Activated CD8-positive, alpha-beta T cell treated with anti-CD3 and anti-CD28 coated beads, Interleukin-2, amount 10 ng/mL, durations not matched to agents 7 days and 5 days (primary cell): ENCODE results near the gene COL4A4. TPM values are rescaled to one million over a fixed set of nuclear protein-coding genes. Genes with fewer than 3 reads are reported as not detected.

ENCODE experiments used
- ATAC-seq: fragments of 150-1000 bp; cut with Tn5 transposase; one replicate; pipeline ENCODE4 v1.10.0; 2021; ENCODE audit warnings: moderate library complexity
- CTCF ChIA-PET: fragments of 350-600 bp; sonication (Branson Sonifier 250); formaldehyde crosslinking; loops from one replicate; lab custom pipeline; 2021; ENCODE audit warnings: antibody characterized with exemption; lab: Charles Lee
- POLR2A ChIA-PET: fragments of 350-600 bp; sonication (Branson Sonifier 250); formaldehyde crosslinking; loops from one replicate; lab custom pipeline; 2021; ENCODE audit warnings: antibody characterized with exemption; lab: Charles Lee
- DNase-seq: peaks from one replicate; pipeline ENCODE4 v3.0.0-alpha.2; 2020
- H3K27ac Mint-ChIP-seq: one replicate; pipeline ENCODE4 v1.8.0; 2021; ENCODE audit warnings: mild to moderate bottlenecking, mixed read lengths
- H3K27me3 Mint-ChIP-seq: one replicate; pipeline ENCODE4 v1.8.0; 2021; ENCODE audit warnings: low read depth, mixed read lengths
- H3K36me3 Mint-ChIP-seq: one replicate; pipeline ENCODE4 v1.8.0; 2021; ENCODE audit warnings: low read depth, mixed read lengths
- H3K4me1 Mint-ChIP-seq: one replicate; pipeline ENCODE4 v1.8.0; 2021; ENCODE audit warnings: low read depth, mixed read lengths
- H3K4me3 Mint-ChIP-seq: one replicate; pipeline ENCODE4 v1.8.0; 2021; ENCODE audit warnings: mild to moderate bottlenecking, mixed read lengths
- H3K9me3 Mint-ChIP-seq: one replicate; pipeline ENCODE4 v1.8.0; 2022; ENCODE audit warnings: mixed read lengths; ENCODE audit not compliant: insufficient read depth
- total RNA-seq, 2 experiments: library from RNA; stranded (reverse); gene quantifications; one replicate each; pipeline ENCODE4 v1.2.3, GENCODE V29; 2021

COL4A4 gene
- total RNA-seq: not detected

DNA sequence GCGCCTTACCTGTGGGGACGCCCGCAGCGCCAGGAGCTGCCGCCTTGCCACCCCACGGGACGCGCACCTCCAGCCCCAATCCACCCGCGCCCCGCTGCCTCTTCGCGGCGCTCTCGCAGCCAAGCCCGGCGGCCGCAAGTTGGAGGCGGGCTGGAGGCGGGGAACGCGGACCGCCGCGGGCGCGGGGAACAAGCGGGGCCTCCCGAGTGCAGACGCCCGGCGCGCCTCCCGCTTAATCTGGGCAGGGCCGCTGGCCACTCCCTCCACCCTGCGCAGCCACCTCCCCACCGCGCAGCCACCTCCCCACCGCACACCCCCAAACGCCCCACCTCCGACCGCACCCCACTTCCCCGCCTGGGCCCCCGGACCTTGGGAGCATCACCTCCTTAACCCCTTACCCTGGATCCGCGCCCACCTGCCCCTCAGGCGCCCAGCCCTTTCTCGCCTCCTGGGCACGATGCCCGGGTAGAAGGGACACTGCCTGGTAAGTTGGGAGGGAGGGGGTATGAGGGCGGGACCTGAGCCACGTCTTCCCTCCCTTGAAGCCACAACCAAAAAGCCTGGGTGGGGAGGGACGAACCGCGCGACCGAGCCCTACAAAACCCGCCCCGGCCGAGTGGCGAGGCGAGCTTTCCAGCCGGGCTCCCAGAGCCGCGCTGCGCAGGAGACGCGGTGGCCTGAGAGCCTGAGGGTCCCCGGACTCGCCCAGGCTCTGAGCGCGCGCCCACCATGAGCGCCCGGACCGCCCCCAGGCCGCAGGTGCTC, at the start of gene COL4A4, which contains the start of gene COL4A3:
Gene COL4A4 (minus strand): TSS at position 208 of the 765 bp plus-strand sequence. CDS start 16,722 bp downstream, outside the sequence.
Gene COL4A3 (plus strand): TSS at position 627 of the 765 bp plus-strand sequence. CDS start 103 bp downstream, at position 730.
- CTCF ChIA-PET: no interaction called here
- peaks cover 9% of the 10 kb centered on the region for H3K4me1 Mint-ChIP-seq

DNA sequence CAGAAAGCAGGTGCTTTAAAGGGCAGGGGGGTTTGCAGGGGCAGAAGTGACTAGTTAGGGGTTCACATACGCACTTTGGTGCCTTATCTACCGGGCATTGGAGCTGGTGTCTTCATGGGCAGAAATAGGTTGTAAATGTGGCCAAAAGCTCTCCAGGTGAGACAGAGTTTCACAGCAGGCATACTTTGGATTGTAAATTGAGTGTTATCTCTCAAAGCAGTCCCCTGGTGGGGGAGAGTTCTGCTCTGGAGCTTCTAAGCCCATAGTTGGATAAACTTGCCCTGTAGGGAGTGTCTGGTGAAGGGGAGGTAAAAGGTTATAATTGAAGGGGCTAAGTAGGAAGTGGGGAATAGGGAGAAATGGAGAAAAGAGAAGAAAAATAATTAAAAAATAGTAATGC, 43.6 kb upstream of the COL4A4 start:
- POLR2A ChIA-PET: no interaction called here
- no peaks in the 10 kb centered on the region for H3K27me3 Mint-ChIP-seq
- DNase-seq (no peak), ATAC-seq (no peak)
- no peak overlapping the region for H3K27ac Mint-ChIP-seq
- no peaks in the 10 kb centered on the region for H3K9me3 Mint-ChIP-seq
- no peak overlapping the region for H3K4me3 Mint-ChIP-seq
- H3K36me3 Mint-ChIP-seq: no peaks in the 10 kb centered on the region
- CTCF ChIA-PET: no interaction called here
- H3K4me1 Mint-ChIP-seq: no peaks in the 10 kb centered on the region

More for the DNA sequence above, at the start of gene COL4A4, which contains the start of gene COL4A3:
- ATAC-seq (peak; percentile 67), DNase-seq (peak; percentile 29)
- Mint-ChIP-seq H3K27ac (no peak within 1 kb of the TSS), H3K27me3 (peaks cover 71% of the 10 kb centered on the region), H3K4me3 (peak within 1 kb of the TSS; percentile 61), H3K36me3 (no peaks in the 10 kb centered on the region), H3K9me3 (no peaks in the 10 kb centered on the region)
- POLR2A ChIA-PET: no interaction called here

DNA sequence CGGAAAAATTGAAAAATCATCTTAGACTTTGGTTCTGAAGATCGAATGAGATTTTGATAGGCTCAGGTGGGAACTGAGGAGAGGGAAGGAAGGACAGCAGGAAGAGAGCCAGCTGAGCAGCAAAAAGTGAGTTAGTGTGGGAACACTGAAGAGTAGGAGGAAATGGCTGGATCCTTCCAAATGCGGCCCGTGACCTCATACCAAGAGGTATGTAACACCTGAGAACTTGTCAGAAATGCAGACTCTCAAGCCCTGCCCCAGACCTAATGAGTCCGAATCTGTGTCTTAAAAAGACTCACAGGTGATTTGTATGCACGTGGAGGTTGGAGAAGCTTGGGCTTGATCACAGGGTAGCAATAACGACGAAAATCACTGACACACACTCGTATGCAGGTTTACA, 42.4 kb upstream of the COL4A4 start:
- POLR2A ChIA-PET: no interaction called here
- H3K27ac Mint-ChIP-seq: no peak overlapping the region
- no peaks in the 10 kb centered on the region for H3K4me1 Mint-ChIP-seq
- H3K9me3 Mint-ChIP-seq: no peaks in the 10 kb centered on the region
- H3K4me3 Mint-ChIP-seq: no peak overlapping the region
- no peaks in the 10 kb centered on the region for H3K36me3 Mint-ChIP-seq
- CTCF ChIA-PET: no interaction called here
- ATAC-seq: no peak
- H3K27me3 Mint-ChIP-seq: no peaks in the 10 kb centered on the region
- no peak for DNase-seq

DNA sequence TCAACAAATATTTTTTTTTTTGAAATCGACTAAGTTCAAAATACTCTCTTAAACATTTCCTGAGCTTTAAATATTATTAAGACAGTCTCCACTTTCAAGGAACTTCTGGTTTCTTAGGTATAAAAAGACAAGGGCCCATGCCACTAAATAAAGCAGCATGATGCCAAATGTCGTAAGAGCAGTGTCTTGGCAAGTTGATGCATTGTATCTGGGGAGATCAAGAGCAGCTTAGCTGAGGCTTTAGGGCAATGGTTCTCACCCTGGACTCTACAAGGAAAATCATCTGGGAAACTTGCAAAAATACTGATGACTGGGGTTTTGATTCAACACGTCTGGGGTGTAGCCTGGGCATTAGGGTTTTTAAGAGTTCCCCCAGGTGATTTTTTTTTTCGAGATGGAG, 41.7 kb upstream of the COL4A4 start:
- Mint-ChIP-seq H3K4me3 (no peak overlapping the region), H3K36me3 (no peaks in the 10 kb centered on the region)

DNA sequence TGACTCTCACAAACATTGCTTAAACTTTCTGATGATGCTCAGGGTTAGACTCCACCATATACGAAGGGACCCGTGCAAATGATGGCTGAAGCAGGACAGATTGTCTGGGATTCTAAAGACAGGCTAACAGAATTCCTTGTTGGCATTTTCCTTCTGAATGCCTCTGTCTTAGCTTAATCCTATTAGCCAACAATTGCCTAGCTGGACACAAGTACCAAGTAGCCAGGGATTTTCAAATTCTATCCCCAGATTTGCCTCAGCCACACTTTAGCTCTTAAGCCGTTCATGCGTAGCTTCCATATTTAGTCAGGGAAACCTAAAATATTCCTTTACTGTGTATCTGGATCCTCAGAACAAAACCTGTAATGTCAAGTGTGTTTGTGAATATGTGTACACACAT, 40.4 kb upstream of the COL4A4 start:
- DNase-seq: no peak
- H3K4me1 Mint-ChIP-seq: no peaks in the 10 kb centered on the region
- H3K9me3 Mint-ChIP-seq: no peaks in the 10 kb centered on the region
- no peak overlapping the region for H3K4me3 Mint-ChIP-seq
- ChIA-PET POLR2A (no interaction called here), CTCF (no interaction called here)
- no peak for ATAC-seq
- no peaks in the 10 kb centered on the region for H3K27me3 Mint-ChIP-seq
- H3K27ac Mint-ChIP-seq: no peak overlapping the region
- no peaks in the 10 kb centered on the region for H3K36me3 Mint-ChIP-seq

More for the DNA sequence above, 41.7 kb upstream of the COL4A4 start:
- CTCF ChIA-PET: no interaction called here
- no peaks in the 10 kb centered on the region for H3K27me3 Mint-ChIP-seq
- no peak for ATAC-seq
- POLR2A ChIA-PET: no interaction called here
- H3K27ac Mint-ChIP-seq: no peak overlapping the region
- no peak for DNase-seq
- H3K9me3 Mint-ChIP-seq: no peaks in the 10 kb centered on the region
- H3K4me1 Mint-ChIP-seq: no peaks in the 10 kb centered on the region

DNA sequence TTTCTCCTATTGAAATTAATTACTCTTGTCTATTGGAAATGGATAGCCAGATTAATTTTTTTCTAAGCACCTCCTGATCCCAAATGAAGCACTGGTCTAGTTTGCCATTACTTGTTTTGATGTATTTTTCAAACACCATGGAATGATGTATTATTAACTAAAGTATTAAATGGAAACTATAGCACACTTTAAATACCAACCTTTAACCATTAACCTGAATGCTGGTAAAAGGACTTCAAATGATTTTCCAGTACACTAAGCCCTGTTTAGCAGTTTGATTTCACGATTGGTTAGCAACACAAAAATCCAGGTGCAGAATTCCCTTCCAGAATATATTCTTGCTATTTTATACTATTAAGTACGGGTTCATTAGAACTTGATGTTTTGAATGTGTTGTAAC, 37.8 kb upstream of the COL4A4 start:
- DNase-seq: no peak
- H3K9me3 Mint-ChIP-seq: no peaks in the 10 kb centered on the region
- peaks cover 2% of the 10 kb centered on the region for H3K27me3 Mint-ChIP-seq
- ATAC-seq: no peak
- H3K4me1 Mint-ChIP-seq: no peaks in the 10 kb centered on the region
- ChIA-PET CTCF (interaction anchor here (0.6 kb wide), 1 partner anchor 22 kb away, joined by 3 read pairs; no protein-coding TSS in a partner anchor), POLR2A (no interaction called here)
- H3K36me3 Mint-ChIP-seq: no peaks in the 10 kb centered on the region
- H3K4me3 Mint-ChIP-seq: no peak overlapping the region
- H3K27ac Mint-ChIP-seq: no peak overlapping the region

DNA sequence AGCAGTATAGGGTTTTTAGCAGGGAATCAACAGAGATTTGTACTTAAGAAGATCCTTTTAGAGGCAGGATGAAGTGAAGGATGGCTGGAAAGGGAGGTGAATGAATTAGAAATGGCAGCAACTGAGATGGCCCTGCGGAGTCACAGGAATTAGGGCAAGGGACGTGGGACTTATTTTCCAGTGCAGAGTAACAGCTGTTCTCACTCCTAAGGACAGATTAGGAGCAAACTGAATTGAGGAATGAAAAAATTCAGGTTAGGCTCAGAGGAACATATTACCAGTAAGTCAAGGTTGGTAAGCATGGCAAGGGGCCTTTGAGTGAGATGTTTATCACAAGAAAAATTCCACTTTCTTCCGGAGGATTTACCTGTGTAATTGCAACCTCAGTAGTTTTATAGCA, 34.9 kb upstream of the COL4A4 start:
- ChIA-PET POLR2A (no interaction called here), CTCF (no interaction called here)
- Mint-ChIP-seq H3K27me3 (peaks cover 2% of the 10 kb centered on the region), H3K27ac (no peak overlapping the region), H3K36me3 (no peaks in the 10 kb centered on the region), H3K4me3 (no peak overlapping the region), H3K9me3 (no peaks in the 10 kb centered on the region), H3K4me1 (no peaks in the 10 kb centered on the region)
- ATAC-seq (no peak), DNase-seq (no peak)

DNA sequence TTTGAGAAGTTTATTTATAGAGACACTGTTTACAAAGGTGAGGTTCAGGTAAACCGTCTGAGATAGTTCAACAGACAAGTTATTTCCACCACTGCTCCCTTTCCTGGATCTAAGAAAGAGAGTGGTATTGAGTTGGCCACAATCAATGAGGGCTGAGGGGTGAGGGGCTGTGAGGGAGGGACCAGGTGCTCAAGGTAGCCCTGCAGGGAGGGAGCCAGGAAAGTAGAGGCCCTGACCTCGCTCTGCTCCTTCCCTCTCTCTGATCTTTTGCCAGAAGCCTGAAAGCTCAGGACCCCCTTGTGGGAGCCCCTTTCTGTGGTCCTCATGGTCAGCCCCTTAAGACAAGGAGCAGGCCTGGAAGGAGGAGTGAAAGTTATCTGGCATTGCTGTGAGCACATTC, 30.2 kb upstream of the COL4A4 start:
- ATAC-seq: no peak
- Mint-ChIP-seq H3K27ac (no peak overlapping the region), H3K36me3 (no peaks in the 10 kb centered on the region), H3K9me3 (no peaks in the 10 kb centered on the region), H3K4me1 (no peaks in the 10 kb centered on the region), H3K4me3 (no peak overlapping the region), H3K27me3 (peaks cover 3% of the 10 kb centered on the region)
- ChIA-PET POLR2A (no interaction called here), CTCF (no interaction called here)
- DNase-seq: no peak

DNA sequence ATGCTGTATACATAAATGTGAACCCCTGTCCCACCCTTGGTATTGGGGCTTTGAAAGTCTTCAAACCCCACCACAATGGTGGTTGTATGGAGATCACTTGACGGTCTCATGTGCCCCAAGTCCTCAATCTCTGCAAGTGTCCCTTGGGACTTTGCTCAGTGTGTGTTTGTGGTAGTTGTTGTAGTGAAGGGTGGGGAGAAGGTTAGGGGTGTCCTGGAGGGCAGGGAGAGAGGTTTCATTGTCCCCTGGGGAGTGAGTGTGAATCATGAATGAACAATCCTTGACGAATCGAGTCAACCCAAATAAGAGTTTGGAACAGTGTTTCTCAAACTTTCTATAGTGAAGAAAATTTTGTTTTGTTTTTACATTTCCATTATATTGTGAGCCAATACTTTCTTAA, 28.5 kb upstream of the COL4A4 start:
- Mint-ChIP-seq H3K27ac (no peak overlapping the region), H3K4me3 (no peak overlapping the region), H3K27me3 (peaks cover 8% of the 10 kb centered on the region), H3K9me3 (no peaks in the 10 kb centered on the region), H3K4me1 (no peaks in the 10 kb centered on the region), H3K36me3 (no peaks in the 10 kb centered on the region)
- DNase-seq: no peak
- POLR2A ChIA-PET: no interaction called here
- CTCF ChIA-PET: no interaction called here
- ATAC-seq: no peak

DNA sequence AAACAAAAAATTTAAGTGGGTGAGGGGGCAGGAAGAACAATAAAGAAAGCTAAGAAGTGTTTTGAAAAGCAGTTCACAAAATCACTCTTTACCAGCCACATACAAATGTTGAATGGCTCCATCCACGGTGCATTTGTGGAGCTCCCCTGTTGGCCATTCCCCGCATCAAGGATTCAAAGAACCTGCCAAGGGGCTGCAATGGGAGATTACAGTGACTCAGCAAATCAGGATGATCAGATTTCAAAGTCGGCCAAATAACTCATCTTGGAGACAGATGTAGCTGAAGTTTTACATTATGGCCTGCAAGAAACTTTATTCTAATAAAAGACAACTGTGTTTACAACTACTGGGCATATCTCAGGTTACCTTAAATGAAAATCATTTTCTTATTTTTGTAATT, 27.4 kb upstream of the COL4A4 start:
- Mint-ChIP-seq H3K36me3 (no peaks in the 10 kb centered on the region), H3K9me3 (no peaks in the 10 kb centered on the region), H3K4me3 (no peak overlapping the region), H3K27ac (no peak overlapping the region), H3K27me3 (peaks cover 8% of the 10 kb centered on the region), H3K4me1 (no peaks in the 10 kb centered on the region)
- DNase-seq (no peak), ATAC-seq (no peak)
- ChIA-PET CTCF (no interaction called here), POLR2A (no interaction called here)

DNA sequence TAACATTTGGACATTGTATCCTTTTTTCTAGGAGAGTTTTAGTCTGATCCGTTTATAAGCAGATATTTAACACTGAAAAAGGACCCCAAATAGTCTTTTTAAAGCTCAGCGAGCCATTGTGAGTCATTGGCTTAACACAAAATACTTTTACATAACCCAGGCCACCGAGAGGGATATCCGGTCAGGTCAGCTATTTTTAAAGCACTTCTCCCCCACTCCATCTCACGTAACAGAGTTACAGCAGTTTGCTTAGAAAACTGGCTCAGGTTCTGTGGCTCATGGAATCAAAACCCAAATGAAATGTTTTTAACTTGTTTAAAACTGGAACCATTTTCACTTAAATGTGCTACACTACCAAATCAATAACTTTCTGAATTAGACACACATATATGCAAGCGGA, 24.3 kb upstream of the COL4A4 start:
- Mint-ChIP-seq H3K27me3 (peaks cover 11% of the 10 kb centered on the region), H3K9me3 (no peaks in the 10 kb centered on the region), H3K27ac (no peak overlapping the region), H3K4me1 (no peaks in the 10 kb centered on the region), H3K36me3 (no peaks in the 10 kb centered on the region), H3K4me3 (no peak overlapping the region)
- ATAC-seq: no peak
- ChIA-PET CTCF (no interaction called here), POLR2A (no interaction called here)
- no peak for DNase-seq

DNA sequence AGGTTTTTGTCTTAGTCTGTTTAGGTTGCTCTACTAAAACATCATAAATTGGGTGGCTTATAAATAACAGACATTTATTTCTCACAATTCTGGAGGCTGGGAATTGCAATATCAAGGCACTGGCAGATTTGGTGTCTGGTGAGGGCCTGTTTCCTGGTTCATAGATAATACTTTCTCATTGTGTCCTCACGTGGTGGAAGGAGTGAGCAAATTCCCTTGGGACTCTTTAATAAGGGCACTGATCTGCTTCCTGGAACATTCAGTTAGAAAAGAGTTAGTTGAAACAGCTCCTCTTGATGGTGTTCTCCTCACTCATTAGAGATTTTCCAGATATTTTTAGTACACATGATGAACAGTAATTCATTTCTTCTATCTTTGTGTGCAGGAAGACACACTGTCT, 22.7 kb upstream of the COL4A4 start:
- Mint-ChIP-seq H3K9me3 (no peaks in the 10 kb centered on the region), H3K27me3 (peaks cover 13% of the 10 kb centered on the region), H3K36me3 (no peaks in the 10 kb centered on the region), H3K4me1 (no peaks in the 10 kb centered on the region), H3K27ac (no peak overlapping the region), H3K4me3 (no peak overlapping the region)
- ChIA-PET POLR2A (no interaction called here), CTCF (interaction anchor here (1.5 kb wide), 1 partner anchor 49 kb away, joined by 3 read pairs; no protein-coding TSS in a partner anchor)
- DNase-seq: no peak
- ATAC-seq: no peak
